Psoas muscle (tissue), 8 donors: ENCODE measurements around the gene POLR3GL. TPM values are rescaled to one million over a fixed set of nuclear protein-coding genes. Genes with fewer than 3 reads are reported as not detected.
A peak's percentile ranks its signal among the peaks of the same experiment; 100 is the strongest.

Experiments
- ATAC-seq, 4 donors: fragments of 200-7000 bp; cut with Tn5 transposase; one replicate each; pipeline ENCODE4 v1.9.1; 2020; ENCODE audit warnings: moderate library complexity in 3 of 4, mild to moderate bottlenecking in 2 of 4
- DNase-seq, 2 donors: peaks; one replicate each; pipeline ENCODE4 v3.0.0-alpha.2; 2020
- H3K27ac ChIP-seq: fragments of 200-600 bp; one replicate; pipeline ENCODE4 v1.8.0; 2022
- H3K27me3 ChIP-seq, 3 donors: fragments of 200-600 bp in 1 of 3; one replicate each; pipeline versions ENCODE4 v1.6.1 to v1.8.0; 2013 to 2022; ENCODE audit warnings: low read length in 2 of 3, mild to moderate bottlenecking in 2 of 3, moderate library complexity in 1 of 3; ENCODE audit not compliant: insufficient read depth in 3 of 3
- H3K36me3 ChIP-seq, 2 donors: fragments of 200-600 bp in 1 of 2; one replicate each; pipeline versions ENCODE4 v1.6.1 to v1.8.0; 2013 to 2022; ENCODE audit warnings: low read depth in 1 of 2, mild to moderate bottlenecking in 1 of 2, moderate library complexity in 1 of 2; ENCODE audit not compliant: insufficient read depth in 1 of 2
- H3K4me1 ChIP-seq: fragments of 200-600 bp; one replicate; pipeline ENCODE4 v1.8.0; 2022
- H3K4me3 ChIP-seq: fragments of 200-600 bp; one replicate; pipeline ENCODE4 v1.8.0; 2022; ENCODE audit warnings: mild to moderate bottlenecking
- H3K9me3 ChIP-seq: fragments of 200-600 bp; one replicate; pipeline ENCODE4 v1.8.0; 2022
- CTCF ChIP-seq: fragments of 200-600 bp; IDR thresholded peaks from one replicate; pipeline ENCODE4 v1.8.0; 2022; ENCODE audit warnings: antibody characterized with exemption
- WGBS, 3 donors: extraction: QIAGEN DNeasy Blood & Tissue Kit; methylation state at CpG; one replicate each; pipeline versions ENCODE4 v1.1.6 to v1.1.7; 2013; 5-methylcytosine and 5-hydroxymethylcytosine counted together
- intact Hi-C, 2 donors: fragments of 100-400 bp; cut with DNase I; formaldehyde crosslinking; loops; one replicate each; pipeline versions ENCODE4 v1.11.0 to v1.14.2; 2022
- polyA plus RNA-seq, 3 donors: library from polyadenylated mRNA; stranded (reverse); fragments of 200-250 nt; gene quantifications; one replicate each; pipeline ENCODE4 v1.2.3, GENCODE V29; 2013
- total RNA-seq, 4 donors: library from RNA; stranded (reverse); fragmentation: NEBNext Ultra II Directional in 2 of 4; extraction: Animal tissue kit (Norgen Biotek cat#: 25700) in 2 of 4; gene quantifications; one replicate each; pipeline versions ENCODE4 v1.2.1 to v1.2.4, GENCODE V29; 2021 to 2023
- donor health status: healthy with polysubstance abuse.
- donor health status: DM: no; HTN: no; CAD: no; lungs with moderate emphysema.
- donor health status: Bipolar disorder and iron deficiency.
- donor health status: healthy.
- donor health status: DM: yes; HTN: yes; CAD: no.
- donor health status: DM: no; HTN: no; CAD: no.
- donor health status: DM: no; HTN: no; CAD: no.
- donor health status: DM: yes; HTN: yes; CAD: no.

The POLR3GL gene
- total and polyA plus RNA-seq, 7 donors: 30.5 to 139 (median 59.9) TPM

GRCh38 chr1:145974721-145975120 lies 10.2 kb downstream of the POLR3GL start:
- 78 to 87% (median 79%) methylated on average over 7 of the region's 7 CpGs for WGBS, 3 donors
- TF ChIP-seq CTCF: no peak

GRCh38 chr1:145975216-145975615 lies 10.7 kb downstream of the POLR3GL start:
- Histone ChIP-seq H3K36me3 (peaks cover 0 to 11% of the 10 kb centered on the region in 2 donors), H3K27me3 (no peaks in the 10 kb centered on the region), H3K4me3 (no peak overlapping the region), H3K9me3 (no peaks in the 10 kb centered on the region), H3K4me1 (peaks cover 27% of the 10 kb centered on the region), H3K27ac (peak overlapping the region; percentile 9)
- ATAC-seq: no peak
- intact Hi-C loops: loop anchor here in 1 of 2 donors (1.0 kb wide), 1 partner anchor 33 kb away; no protein-coding TSS in a partner anchor
- WGBS, 3 donors: 38 to 51% (median 46%) methylated on average over 4 of the region's 4 CpGs
- TF ChIP-seq CTCF: no peak
- peak in 1 of 2 donors; percentile 20 for DNase-seq

More at GRCh38 chr1:145974721-145975120, 10.2 kb downstream of the POLR3GL start:
- H3K4me1 ChIP-seq: peaks cover 22% of the 10 kb centered on the region
- H3K27ac ChIP-seq: peak overlapping the region; percentile 9
- H3K9me3 ChIP-seq: no peaks in the 10 kb centered on the region
- intact Hi-C loops: loop anchor here in 1 of 2 donors (1.0 kb wide), 1 partner anchor 34 kb away; no protein-coding TSS in a partner anchor
- no peaks in the 10 kb centered on the region for H3K27me3 ChIP-seq
- DNase-seq: peak in 1 of 2 donors; percentile 39
- ATAC-seq: no peak
- no peak overlapping the region for H3K4me3 ChIP-seq
- H3K36me3 ChIP-seq: peaks cover 0 to 11% of the 10 kb centered on the region in 2 donors

GRCh38 chr1:145977016-145977415 lies 12.5 kb downstream of the POLR3GL start:
- Histone ChIP-seq H3K9me3 (no peaks in the 10 kb centered on the region), H3K27me3 (no peaks in the 10 kb centered on the region), H3K27ac (peak overlapping the region; percentile 98), H3K4me3 (no peak overlapping the region), H3K36me3 (peaks cover 0 to 11% of the 10 kb centered on the region in 2 donors), H3K4me1 (peaks cover 44% of the 10 kb centered on the region)
- 76 to 78% (median 78%) methylated on average over 5 of the region's 5 CpGs for WGBS, 3 donors
- DNase-seq: peak in 1 of 2 donors; percentile 35
- TF ChIP-seq CTCF: no peak
- intact Hi-C loops: loop anchor here in 1 of 2 donors (2.0 kb wide), 1 partner anchor 36 kb away; no protein-coding TSS in a partner anchor
- no peak for ATAC-seq

- H3K4me3 ChIP-seq: peak overlapping the region; percentile 50
- H3K36me3 ChIP-seq: peaks cover 0 to 11% of the 10 kb centered on the region in 2 donors
- peak overlapping the region; percentile 98 for H3K27ac ChIP-seq
- peak; percentile 86 for TF ChIP-seq CTCF
- H3K4me1 ChIP-seq: peaks cover 52% of the 10 kb centered on the region
- no peaks in the 10 kb centered on the region for H3K9me3 ChIP-seq
- H3K27me3 ChIP-seq: no peaks in the 10 kb centered on the region
- 14 to 23% (median 19%) methylated on average over 9 of the region's 9 CpGs for WGBS, 3 donors
- ATAC-seq (peak; percentile 20 to 47 (median 29)), DNase-seq (peak; percentile 63 to 77)
- intact Hi-C loops: loop anchor here (2.0 kb wide), 2 partner anchors 17 to 35 kb away; no protein-coding TSS in a partner anchor
Observed at GRCh38 chr1:145977486-145978470, 13.3 kb downstream of the POLR3GL start.
